HepG2 (cell line): Measurements from ENCODE around the gene TUBA4B. TPM values are rescaled to one million over a fixed set of nuclear protein-coding genes. Genes with fewer than 3 reads are reported as not detected.

Source experiments
- ATAC-seq: fragments of 200-7000 bp; cut with Tn5 transposase; 3 replicates; pipeline ENCODE4 v1.9.1; 2020; ENCODE audit warnings: mild to moderate bottlenecking, moderate library complexity
- BruUV-seq: library from RNA; stranded (reverse); fragments of 400-500 nt; replicated peaks from 2 replicates; lab custom pipeline; 2021; lab: Mats Ljungman, UMichigan
- CTCF ChIA-PET: fragments of 300-600 bp; formaldehyde crosslinking; extraction: SDS; loops from one replicate; lab custom pipeline; 2021; ENCODE audit warnings: low total read pairs, inconsistent platforms, low intra/inter-chr PET ratio; lab: Yijun Ruan, JAX
- POLR2A ChIA-PET: fragments of 350-600 bp; sonication (Branson Sonifier 250); formaldehyde crosslinking; loops from one replicate; lab custom pipeline; 2020; ENCODE audit warnings: antibody characterized with exemption, inconsistent platforms; lab: Yijun Ruan, JAX
- DNase-seq: peaks from one replicate; pipeline ENCODE4 v3.0.0-alpha.2; 2015; ENCODE audit warnings: low spot score
- FAIRE-seq: peaks from 3 replicates; lab custom pipeline; 2011; peaks lifted over from hg19 to GRCh38; lab: Jason Lieb, UNC
- H2AFZ ChIP-seq: one replicate; pipeline ENCODE4 v1.6.1; 2011; ENCODE audit warnings: low read length, inconsistent platforms
- H3K27ac ChIP-seq: fragments of 300-600 bp; 3 replicates; pipeline ENCODE4 v1.8.0; 2011; ENCODE audit warnings: mixed run types, mild to moderate bottlenecking, mixed read lengths, low read length, inconsistent platforms; ENCODE audit not compliant: insufficient read depth; ENCODE audit errors: extremely low read length
- H3K27me3 ChIP-seq, 2 experiments: fragments of 200-600 bp in 1 of 2; 2 replicates in 1 of 2; 3 replicates in 1 of 2; pipeline versions ENCODE4 v1.6.0 to v1.8.0; 2011; ENCODE audit warnings: low read length in 2 of 2, mild to moderate bottlenecking in 2 of 2, moderate library complexity in 2 of 2, inconsistent platforms in 1 of 2; ENCODE audit not compliant: insufficient read depth in 2 of 2, control insufficient read depth in 1 of 2
- H3K36me3 ChIP-seq, 2 experiments: fragments of 200-600 bp in 1 of 2; replicated peaks in 1 of 2; 2 replicates in 1 of 2; 3 replicates in 1 of 2; pipeline versions ENCODE4 v1.5.1 to v1.8.0; 2011; ENCODE audit warnings: low read length in 2 of 2, inconsistent platforms in 1 of 2; ENCODE audit not compliant: insufficient read depth in 2 of 2, control insufficient read depth in 1 of 2
- H3K4me1 ChIP-seq: 2 replicates; pipeline ENCODE4 v1.5.1; 2012; ENCODE audit warnings: low read length, inconsistent platforms; ENCODE audit not compliant: insufficient read depth
- H3K4me2 ChIP-seq: 2 replicates; pipeline ENCODE4 v1.6.0; 2011; ENCODE audit warnings: low read depth, low read length, inconsistent platforms
- H3K4me3 ChIP-seq, 3 experiments: fragments of 200-600 bp in 1 of 3; sonication (generic), shearing (Covaris generic) in 1 of 3; replicated peaks in 1 of 3; 2 replicates each; pipeline ENCODE4 v1.5.1; 2011 to 2016; ENCODE audit warnings: low read length in 3 of 3, inconsistent platforms in 2 of 3, low read depth in 2 of 3, mild to moderate bottlenecking in 2 of 3, control low read depth in 1 of 3, mixed read lengths in 1 of 3; ENCODE audit not compliant: insufficient read depth in 1 of 3
- H3K79me2 ChIP-seq: one replicate; pipeline ENCODE4 v1.6.1; 2011; ENCODE audit warnings: low read length, inconsistent platforms; ENCODE audit not compliant: insufficient read depth
- H3K9ac ChIP-seq: 2 replicates; pipeline ENCODE4 v1.6.0; 2011; ENCODE audit warnings: mild to moderate bottlenecking, low read depth, low read length, inconsistent platforms; ENCODE audit not compliant: insufficient read depth
- H3K9me3 ChIP-seq: 2 replicates; pipeline ENCODE4 v1.5.1; 2012; ENCODE audit warnings: mild to moderate bottlenecking, low read length
- H4K20me1 ChIP-seq: 2 replicates; pipeline ENCODE4 v1.6.0; 2011; ENCODE audit warnings: inconsistent platforms, mild to moderate bottlenecking, low read length, moderate library complexity; ENCODE audit not compliant: insufficient read depth
- DMAP1 ChIP-seq: IDR thresholded peaks from 2 replicates; pipeline ENCODE4 v1.6.1; 2016
- DPF2 ChIP-seq: sonication (generic); formaldehyde crosslinking; IDR thresholded peaks from 2 replicates; pipeline ENCODE4 v1.4.0; 2020; ENCODE audit warnings: mild to moderate bottlenecking, low read depth, missing genetic modification reagents, borderline replicate concordance
- GZF1 ChIP-seq: sonication (generic); formaldehyde crosslinking; IDR thresholded peaks from 2 replicates; pipeline ENCODE4 v1.5.1; 2020; ENCODE audit warnings: mild to moderate bottlenecking, missing genetic modification reagents
- HOXA9 ChIP-seq: sonication (generic); formaldehyde crosslinking; IDR thresholded peaks from 2 replicates; pipeline ENCODE4 v1.8.1; 2022; ENCODE audit warnings: missing genetic modification reagents, mild to moderate bottlenecking, moderate library complexity, borderline replicate concordance
- ISL2 ChIP-seq: sonication (generic); formaldehyde crosslinking; IDR thresholded peaks from 2 replicates; pipeline ENCODE4 v1.5.0; 2020; ENCODE audit warnings: missing genetic modification reagents
- ISX ChIP-seq: sonication (generic); formaldehyde crosslinking; conservative IDR thresholded peaks from 2 replicates; pipeline ENCODE4 v1.5.0; 2020; ENCODE audit warnings: missing genetic modification reagents
- PHF20 ChIP-seq: sonication (generic); formaldehyde crosslinking; IDR thresholded peaks from 2 replicates; pipeline ENCODE4 v1.5.0; 2020; ENCODE audit warnings: mild to moderate bottlenecking, missing genetic modification reagents
- PHF21A ChIP-seq: sonication (generic); formaldehyde crosslinking; IDR thresholded peaks from 2 replicates; pipeline ENCODE4 v1.5.0; 2020; ENCODE audit warnings: mild to moderate bottlenecking, missing genetic modification reagents
- POLR2AphosphoS5 ChIP-seq: IDR thresholded peaks from 2 replicates; pipeline ENCODE4 v1.6.1; 2012; ENCODE audit warnings: low read depth, low read length
- SALL2 ChIP-seq: sonication (generic); formaldehyde crosslinking; IDR thresholded peaks from 2 replicates; pipeline ENCODE4 v1.8.1; 2023; ENCODE audit warnings: mild to moderate bottlenecking, missing genetic modification reagents, inconsistent platforms
- SP2 ChIP-seq: sonication (generic); formaldehyde crosslinking; IDR thresholded peaks from 2 replicates; pipeline ENCODE4 v1.5.1; 2020; ENCODE audit warnings: mild to moderate bottlenecking, missing genetic modification reagents
- TARDBP ChIP-seq: sonication (generic); formaldehyde crosslinking; IDR thresholded peaks from 2 replicates; pipeline ENCODE4 v1.8.0; 2022; ENCODE audit warnings: mild to moderate bottlenecking, missing genetic modification reagents
- TBL1XR1 ChIP-seq: fragments of 150-350 bp; IDR thresholded peaks from 2 replicates; pipeline ENCODE4 v1.6.1; 2014; ENCODE audit warnings: borderline replicate concordance, low read length; ENCODE audit not compliant: partially characterized antibody
- WIZ ChIP-seq: sonication (generic); formaldehyde crosslinking; IDR thresholded peaks from 2 replicates; pipeline ENCODE4 v1.5.1; 2020; ENCODE audit warnings: mild to moderate bottlenecking, missing genetic modification reagents
- ZMYM2 ChIP-seq: sonication (generic); formaldehyde crosslinking; IDR thresholded peaks from 2 replicates; pipeline ENCODE4 v1.8.0; 2022; ENCODE audit warnings: mild to moderate bottlenecking, missing genetic modification reagents
- ZNF230 ChIP-seq: sonication (generic); formaldehyde crosslinking; IDR thresholded peaks from 2 replicates; pipeline ENCODE4 v1.4.0; 2020; ENCODE audit warnings: mild to moderate bottlenecking, missing genetic modification reagents
- ZNF251 ChIP-seq: sonication (generic); formaldehyde crosslinking; IDR thresholded peaks from 2 replicates; pipeline ENCODE4 v1.9.0; 2021; ENCODE audit warnings: mild to moderate bottlenecking, missing genetic modification reagents
- ZNF7 ChIP-seq: IDR thresholded peaks from 2 replicates; pipeline ENCODE4 v1.6.1; 2016; ENCODE audit warnings: missing biosample characterization, missing genetic modification reagents
- ZNF761 ChIP-seq: sonication (generic); formaldehyde crosslinking; conservative IDR thresholded peaks from 2 replicates; pipeline ENCODE4 v1.4.0; 2020; ENCODE audit warnings: mild to moderate bottlenecking, missing genetic modification reagents
- ZNF766 ChIP-seq: sonication (generic); formaldehyde crosslinking; IDR thresholded peaks from 2 replicates; pipeline ENCODE4 v1.5.0; 2020; ENCODE audit warnings: missing genetic modification reagents, borderline replicate concordance
- ZNF772 ChIP-seq: sonication (generic); formaldehyde crosslinking; IDR thresholded peaks from 2 replicates; pipeline ENCODE4 v1.5.0; 2020; ENCODE audit warnings: mild to moderate bottlenecking, missing genetic modification reagents
- ZSCAN22 ChIP-seq: sonication (generic); formaldehyde crosslinking; IDR thresholded peaks from 2 replicates; pipeline ENCODE4 v1.4.0; 2020; ENCODE audit warnings: mild to moderate bottlenecking, missing genetic modification reagents
- WGBS: methylation state at CpG from one replicate; pipeline ENCODE4 v1.1.6; 2017; ENCODE audit warnings: low lambda C conversion rate; 5-methylcytosine and 5-hydroxymethylcytosine counted together
- in situ Hi-C: cut with HindIII; loops from 2 replicates; pipeline ENCODE4 v1.10.0; 2017; ENCODE audit warnings: low pct_unique_long_range_greater_than_20kb; ENCODE audit not compliant: extremely low pct_ligation_motif_present
- intact Hi-C: fragments of 100-400 bp; cut with micrococcal nuclease; formaldehyde crosslinking; loops from one replicate; pipeline ENCODE4 v1.10.0; 2022; ENCODE audit not compliant: unreplicated experiment
- polyA plus RNA-seq, 8 experiments: library from polyadenylated mRNA; depleted of rRNA in 3 of 8; stranded (reverse) in 7 of 8; unstranded in 1 of 8; fragments of >200 nt; fragmentation: Illumina TruSeq in 4 of 8; extraction: Trizol in 4 of 8; gene quantifications; 2 replicates each; pipeline versions ENCODE4 v1.2.1 to v1.2.3, GENCODE V29; 2011 to 2016; ENCODE audit warnings: low read depth in 4 of 8, missing spikeins in 1 of 8, mixed read lengths in 1 of 8; ENCODE audit not compliant: insufficient read depth in 1 of 8
- total RNA-seq, 5 experiments: library from RNA; depleted of rRNA; stranded (reverse); fragments of >200 nt; fragmentation: Illumina TruSeq; extraction: Trizol; gene quantifications; 2 replicates each; pipeline ENCODE4 v1.2.3, GENCODE V29; 2016; ENCODE audit warnings: low read depth in 1 of 5
- TF ChIP-seq, protein P1 (sequence below): sonication (generic); formaldehyde crosslinking; IDR thresholded peaks from 2 replicates; pipeline ENCODE4 v1.4.0; 2020; ENCODE audit warnings: missing genetic modification reagents

TUBA4B gene
- total and polyA plus RNA-seq, 2 of the 13 experiments (the other 11 are each of a cell fraction or from before 2014, with no cell fraction given), result 0.18 to 0.22 TPM

GRCh38 chr2:219206328-219207133, 46.5 kb upstream of the TUBA4B start, which contains the start of gene ZFAND2B:
ZFAND2B (plus strand) TSS chr2:219206782; CDS start chr2:219206988, 206 bp downstream.
- in situ Hi-C loops, result loop anchor here (5.0 kb wide), 1 partner anchor 34 kb away; the partner anchor contains the start of gene SLC23A3
- Histone ChIP-seq H3K79me2 (peaks cover 6% of the 10 kb centered on the region), H3K4me3 (peak within 1 kb of the TSS; percentile 65 to 86 (median 74)), H3K36me3 (peaks cover 9 to 22% of the 10 kb centered on the region in 2 experiments), H3K27ac (peak within 1 kb of the TSS; percentile 95), H3K9ac (peak within 1 kb of the TSS; percentile 86), H2AFZ (no peak within 1 kb of the TSS), H3K4me2 (peak within 1 kb of the TSS; percentile 100), H3K9me3 (no peaks in the 10 kb centered on the region), H3K4me1 (peaks cover 54% of the 10 kb centered on the region), H4K20me1 (no peaks in the 10 kb centered on the region), H3K27me3 (no peaks in the 10 kb centered on the region; a peak in 1 of 5 replicates)
- ATAC-seq, result peak; percentile 83
- DNase-seq, result peak; percentile 86
- under 1% methylated on average over 69 of the region's 76 CpGs for WGBS
- FAIRE-seq, result peak; percentile 28
- intact Hi-C loops, result loop anchor here (1.0 kb wide), 2 partner anchors 14 to 23 kb away; partner anchors contain the start of genes ANKZF1 and ATG9A
- BruUV-seq, result no TSS peak
- CTCF ChIA-PET, result interaction anchor here (0.9 to 2.6 kb wide), 2 partner anchors 35 to 88 kb away, joined by 3 to 8 read pairs; no protein-coding TSS in a partner anchor
- POLR2A ChIA-PET, result interaction anchor here (0.6 to 5.6 kb wide), 24 partner anchors 11 to 451 kb away, joined by 3 to 227 read pairs (median 7); partner anchors contain the start of genes ABCB6, ANKZF1, ATG9A and CNPPD1
- TF ChIP-seq ZNF251 (CRISPR knock-in tag), result no peak
- no peak for TF ChIP-seq ZMYM2
- TF ChIP-seq WIZ, result peak; percentile 85; the same call in 1 of the 2 replicates
- 0 out of 2 replicates have a peak, but pooled peaks have one; percentile 15 for TF ChIP-seq ISL2
- TF ChIP-seq ZNF7 (CRISPR knock-in tag), result no peak
- peak; percentile 99 for TF ChIP-seq POLR2AphosphoS5
- peak; percentile 89; the same call in 1 of the 2 replicates for TF ChIP-seq ZNF761
- TF ChIP-seq ISX (CRISPR knock-in tag), result no peak
- TF ChIP-seq ZNF766 (CRISPR knock-in tag), result 0 out of 2 replicates have a peak, but pooled peaks have one; percentile 65
- no peak for TF ChIP-seq DPF2 (CRISPR knock-in tag)
- no peak for TF ChIP-seq ZSCAN22 (CRISPR knock-in tag)
- TF ChIP-seq GZF1 (CRISPR knock-in tag), result peak; percentile 59; the same call in 1 of the 2 replicates
- peak; percentile 62 for TF ChIP-seq PHF20 (CRISPR knock-in tag)
- peak; percentile 94 for TF ChIP-seq ZNF230 (CRISPR knock-in tag)
- TF ChIP-seq, protein P1, sequence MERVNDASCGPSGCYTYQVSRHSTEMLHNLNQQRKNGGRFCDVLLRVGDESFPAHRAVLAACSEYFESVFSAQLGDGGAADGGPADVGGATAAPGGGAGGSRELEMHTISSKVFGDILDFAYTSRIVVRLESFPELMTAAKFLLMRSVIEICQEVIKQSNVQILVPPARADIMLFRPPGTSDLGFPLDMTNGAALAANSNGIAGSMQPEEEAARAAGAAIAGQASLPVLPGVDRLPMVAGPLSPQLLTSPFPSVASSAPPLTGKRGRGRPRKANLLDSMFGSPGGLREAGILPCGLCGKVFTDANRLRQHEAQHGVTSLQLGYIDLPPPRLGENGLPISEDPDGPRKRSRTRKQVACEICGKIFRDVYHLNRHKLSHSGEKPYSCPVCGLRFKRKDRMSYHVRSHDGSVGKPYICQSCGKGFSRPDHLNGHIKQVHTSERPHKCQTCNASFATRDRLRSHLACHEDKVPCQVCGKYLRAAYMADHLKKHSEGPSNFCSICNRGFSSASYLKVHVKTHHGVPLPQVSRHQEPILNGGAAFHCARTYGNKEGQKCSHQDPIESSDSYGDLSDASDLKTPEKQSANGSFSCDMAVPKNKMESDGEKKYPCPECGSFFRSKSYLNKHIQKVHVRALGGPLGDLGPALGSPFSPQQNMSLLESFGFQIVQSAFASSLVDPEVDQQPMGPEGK (CRISPR knock-in tag), result peak; percentile 79
- no peak for TF ChIP-seq TBL1XR1
- TF ChIP-seq SALL2, result peak; percentile 80
- TF ChIP-seq ZNF772 (CRISPR knock-in tag), result no peak; the same call in 1 of the 2 replicates
- peak; percentile 18; the same call in 1 of the 2 replicates for TF ChIP-seq PHF21A (CRISPR knock-in tag)
- 0 out of 2 replicates have a peak, but pooled peaks have one; percentile 40 for TF ChIP-seq HOXA9 (CRISPR knock-in tag)
- peak; percentile 48; the same call in 1 of the 2 replicates for TF ChIP-seq SP2 (CRISPR knock-in tag)
- peak; percentile 62; the same call in 1 of the 2 replicates for TF ChIP-seq DMAP1 (CRISPR knock-in tag)
- peak; percentile 82 for TF ChIP-seq TARDBP (CRISPR knock-in tag)
